Fibroblast of the aortic adventitia (primary cell): Measurements from ENCODE around the gene GET4. TPM values are rescaled to one million over a fixed set of nuclear protein-coding genes. Genes with fewer than 3 reads are reported as not detected.

Experiments
- DNase-seq: peaks from one replicate; pipeline ENCODE4 v3.0.0-alpha.2; 2010; ENCODE audit warnings: low read depth
- H3K4me3 ChIP-seq: 2 replicates; pipeline ENCODE4 v1.5.1; 2011; ENCODE audit warnings: low read depth, mild to moderate bottlenecking, control low read depth, low read length, moderate library complexity
- total RNA-seq: library from RNA; depleted of rRNA; stranded (reverse); fragments of >200 nt; gene quantifications from 2 replicates; pipeline ENCODE4 v1.2.3, GENCODE V29; 2012; ENCODE audit warnings: low replicate concordance
- TF ChIP-seq, protein P1 (sequence below): IDR thresholded peaks from 2 replicates; pipeline ENCODE4 v1.5.1; 2011; ENCODE audit warnings: mild to moderate bottlenecking, low read length, control low read depth, inconsistent platforms; ENCODE audit not compliant: insufficient read depth

Gene GET4
- total RNA-seq, 1 donor, result 14.2 TPM

DNA sequence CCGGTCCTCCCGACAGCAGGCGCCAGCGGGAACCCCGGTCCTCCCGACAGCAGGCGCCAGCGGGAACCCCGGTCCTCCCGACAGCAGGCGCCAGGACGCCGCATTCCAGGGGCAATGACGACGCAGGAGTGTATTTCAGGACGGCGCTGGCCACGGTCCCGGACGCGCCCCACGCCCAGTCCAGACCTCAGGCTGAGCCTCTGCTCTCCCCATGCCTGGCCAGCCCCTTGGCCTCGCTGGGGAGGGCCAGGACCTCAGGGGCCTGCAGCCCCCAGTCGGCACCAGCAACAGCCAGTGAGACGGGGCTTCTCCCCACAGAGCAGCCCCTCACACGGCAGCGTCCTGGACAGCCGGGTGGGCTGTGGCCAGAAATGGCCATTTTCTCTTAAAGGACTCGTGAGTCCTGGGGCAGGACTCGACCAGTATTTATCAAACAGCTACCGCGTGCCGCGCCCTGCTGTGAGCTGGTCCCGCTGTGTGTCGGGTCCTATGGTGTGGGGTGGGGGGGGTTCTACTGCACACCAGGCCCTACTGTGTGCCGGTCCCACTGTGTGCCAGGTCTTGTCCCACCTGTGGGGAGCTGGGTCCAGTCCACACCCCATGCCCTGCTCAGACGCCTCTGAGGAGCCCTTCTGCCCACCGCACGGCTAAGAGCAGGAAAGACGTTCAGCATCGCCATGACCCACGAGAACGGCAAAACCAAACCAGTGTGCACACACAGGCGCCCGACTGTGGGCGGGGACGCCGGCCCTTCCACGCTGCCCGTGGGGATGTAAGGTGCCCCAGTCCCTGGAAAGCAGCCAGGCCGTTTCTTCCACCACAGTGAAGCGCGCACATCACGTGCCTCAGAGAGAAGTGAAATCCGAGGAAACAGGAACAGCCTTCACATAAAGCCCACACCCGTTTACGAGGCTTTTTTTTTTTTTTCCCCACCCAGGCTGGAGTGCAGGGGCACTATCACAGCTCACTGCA is 33.3 kb downstream of the GET4 start:
- TF ChIP-seq, protein P1, sequence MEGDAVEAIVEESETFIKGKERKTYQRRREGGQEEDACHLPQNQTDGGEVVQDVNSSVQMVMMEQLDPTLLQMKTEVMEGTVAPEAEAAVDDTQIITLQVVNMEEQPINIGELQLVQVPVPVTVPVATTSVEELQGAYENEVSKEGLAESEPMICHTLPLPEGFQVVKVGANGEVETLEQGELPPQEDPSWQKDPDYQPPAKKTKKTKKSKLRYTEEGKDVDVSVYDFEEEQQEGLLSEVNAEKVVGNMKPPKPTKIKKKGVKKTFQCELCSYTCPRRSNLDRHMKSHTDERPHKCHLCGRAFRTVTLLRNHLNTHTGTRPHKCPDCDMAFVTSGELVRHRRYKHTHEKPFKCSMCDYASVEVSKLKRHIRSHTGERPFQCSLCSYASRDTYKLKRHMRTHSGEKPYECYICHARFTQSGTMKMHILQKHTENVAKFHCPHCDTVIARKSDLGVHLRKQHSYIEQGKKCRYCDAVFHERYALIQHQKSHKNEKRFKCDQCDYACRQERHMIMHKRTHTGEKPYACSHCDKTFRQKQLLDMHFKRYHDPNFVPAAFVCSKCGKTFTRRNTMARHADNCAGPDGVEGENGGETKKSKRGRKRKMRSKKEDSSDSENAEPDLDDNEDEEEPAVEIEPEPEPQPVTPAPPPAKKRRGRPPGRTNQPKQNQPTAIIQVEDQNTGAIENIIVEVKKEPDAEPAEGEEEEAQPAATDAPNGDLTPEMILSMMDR, result no peak
- H3K4me3 ChIP-seq, result peak overlapping the region; percentile 37
- DNase-seq, result peak; percentile 70

DNA sequence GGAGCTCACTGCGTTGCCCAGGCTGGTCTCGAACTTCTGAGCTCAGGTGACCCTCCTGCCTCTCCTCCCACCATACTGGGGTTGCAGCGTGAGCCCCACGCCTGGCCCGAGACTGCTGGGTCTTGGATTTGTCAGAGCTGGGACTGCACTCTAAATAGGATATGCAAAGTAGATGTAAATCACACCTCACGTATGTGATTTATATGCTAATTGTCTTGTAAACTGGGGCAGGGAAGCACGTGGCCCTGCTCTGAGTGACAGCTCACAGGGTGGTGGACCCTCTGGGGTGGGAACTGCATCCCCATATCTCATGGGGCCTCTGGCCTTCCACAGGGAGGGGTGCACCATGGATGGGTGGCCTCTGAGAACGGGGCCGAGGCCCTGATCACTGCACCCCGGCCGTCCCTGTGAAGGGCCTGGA is 34.1 kb downstream of the GET4 start:
- TF ChIP-seq, protein P1, result no peak
- no peak for DNase-seq
- H3K4me3 ChIP-seq, result no peak overlapping the region

DNA sequence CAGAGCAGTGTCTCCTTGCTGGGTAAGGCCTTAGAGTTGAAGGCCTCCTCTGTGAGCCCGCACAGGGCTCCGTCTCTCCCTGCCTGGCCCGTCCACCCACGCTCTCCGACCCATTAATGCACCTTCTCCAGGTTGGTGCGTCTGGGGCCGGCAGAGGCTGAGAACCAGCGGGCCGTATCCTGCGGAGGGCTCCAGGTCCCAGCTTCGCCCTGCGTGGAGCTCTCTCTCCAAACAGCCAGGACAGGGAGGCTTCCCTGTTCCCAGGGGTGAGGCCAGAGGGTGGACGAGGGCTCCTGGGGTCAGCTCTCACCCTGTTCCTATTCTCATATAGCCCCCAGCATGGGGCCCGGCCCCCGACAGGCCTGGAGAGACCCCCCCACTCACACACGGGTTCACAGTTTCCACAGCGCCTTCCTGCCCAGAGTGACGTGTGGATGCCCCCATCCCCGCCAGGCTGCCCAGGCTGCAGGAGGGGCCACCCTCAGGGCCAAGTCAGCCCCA is 34.6 kb downstream of the GET4 start:
- DNase-seq, result no peak
- TF ChIP-seq, protein P1, result no peak
- no peak overlapping the region for H3K4me3 ChIP-seq

DNA sequence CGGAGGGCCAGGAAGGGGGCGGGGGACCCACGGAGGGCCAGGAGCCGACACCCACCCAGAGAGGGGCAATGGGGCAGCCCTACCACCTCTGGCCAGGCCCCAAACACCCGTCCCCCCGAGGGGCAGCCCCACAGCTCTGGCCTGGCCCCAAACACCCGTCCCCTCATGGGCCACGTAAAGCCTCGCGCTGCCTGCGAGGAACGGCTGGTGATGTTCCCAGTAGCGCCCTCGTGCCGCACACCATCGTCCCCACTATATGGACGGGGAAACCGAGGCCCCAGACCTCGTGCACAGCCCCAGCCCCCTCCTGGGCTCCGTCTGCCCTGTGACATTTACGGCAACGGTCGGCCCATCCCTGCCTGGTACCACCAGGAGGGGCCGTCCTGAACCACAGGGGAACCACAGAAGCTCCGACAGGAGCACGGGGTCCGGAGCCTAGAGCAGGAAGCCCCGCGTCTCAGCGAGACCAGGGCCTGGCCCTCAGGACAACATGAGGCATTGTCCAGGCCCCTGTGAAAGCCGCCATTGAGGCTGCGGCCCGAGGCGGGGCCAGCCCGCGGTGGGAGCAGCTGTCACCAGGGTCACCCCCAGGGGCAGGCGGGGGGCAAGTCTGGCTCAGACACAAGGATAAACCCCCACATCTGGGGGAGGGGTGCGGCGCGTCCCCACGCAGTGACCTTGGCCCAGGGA is 35.6 kb downstream of the GET4 start:
- TF ChIP-seq, protein P1, result no peak
- H3K4me3 ChIP-seq, result no peak overlapping the region

DNA sequence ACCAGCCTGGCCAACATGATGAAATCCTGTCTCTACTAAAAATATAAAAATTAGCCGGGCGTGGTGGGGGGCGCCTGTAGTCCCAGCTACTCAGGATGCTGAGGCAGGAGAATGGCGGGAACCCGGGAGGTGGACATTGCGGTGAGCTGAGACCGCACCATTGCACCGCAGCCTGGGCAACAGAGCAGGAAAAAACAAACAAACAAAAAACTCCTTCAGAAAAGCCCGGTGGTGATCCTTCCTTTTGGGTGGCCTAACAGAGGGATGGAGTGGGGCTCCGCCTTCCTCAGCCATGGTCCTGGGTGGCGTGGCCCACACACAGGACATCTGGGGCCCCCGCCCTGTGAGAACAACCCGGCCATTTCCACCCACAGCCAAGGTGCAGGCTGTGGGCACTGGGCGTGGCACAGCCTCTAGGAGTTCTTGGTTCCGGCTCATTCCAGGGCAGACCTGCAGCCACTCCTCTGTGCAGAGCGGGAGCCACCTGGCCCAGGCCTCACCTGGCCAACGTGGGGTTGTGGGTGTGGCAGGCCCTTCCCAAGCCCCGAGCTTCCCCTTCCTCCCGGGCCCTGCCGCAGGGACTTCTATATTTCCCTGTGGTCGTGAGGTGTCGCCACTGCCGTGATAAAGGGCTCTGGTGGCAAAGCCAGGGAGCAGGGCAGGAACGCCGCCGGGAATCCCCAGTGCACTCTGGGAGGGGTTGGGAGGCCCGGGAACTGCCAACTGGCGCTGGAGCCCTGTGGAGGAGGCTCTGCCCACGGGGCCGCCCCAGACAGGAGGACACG is 37.6 kb downstream of the GET4 start:
- DNase-seq, result no peak
- no peak overlapping the region for H3K4me3 ChIP-seq
- TF ChIP-seq, protein P1, result no peak

More for the DNA sequence above, 35.6 kb downstream of the GET4 start:
- no peak for DNase-seq

DNA sequence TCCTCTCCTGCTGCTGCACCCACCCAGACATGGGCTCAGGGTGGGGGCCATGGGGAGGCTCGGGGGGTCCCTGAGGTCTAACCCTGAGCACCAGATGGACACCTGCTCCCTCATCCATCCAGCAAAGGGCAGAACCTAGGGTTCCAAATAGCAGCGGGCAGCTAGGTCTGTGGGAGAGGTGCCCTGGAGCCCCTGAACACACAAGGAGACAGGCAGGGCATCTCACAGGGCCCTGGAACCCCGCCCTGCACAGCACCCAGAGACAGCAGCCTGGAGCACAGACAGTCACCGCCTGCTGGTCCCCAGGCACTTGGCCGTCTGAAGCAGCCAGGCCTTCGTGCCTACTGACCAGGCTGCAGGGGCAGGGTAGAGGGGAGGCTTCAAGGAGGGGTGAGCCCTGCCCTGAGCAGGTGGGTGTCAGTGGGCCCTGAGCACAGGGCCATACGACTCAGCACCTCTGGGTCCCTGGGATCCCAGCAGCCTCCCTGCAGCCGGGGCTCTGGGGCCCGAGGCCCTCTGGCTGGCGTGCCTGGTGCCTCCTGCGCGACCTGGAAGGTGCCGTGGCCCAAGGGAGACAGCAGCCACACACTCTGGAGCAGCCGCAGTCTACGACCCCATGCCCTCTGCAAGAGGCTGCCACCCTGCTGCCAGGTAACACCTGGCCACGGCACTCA is 38.3 kb downstream of the GET4 start:
- no peak overlapping the region for H3K4me3 ChIP-seq
- TF ChIP-seq, protein P1, result no peak
- no peak for DNase-seq
